GM10266 (cell line): ENCODE results near the gene ZNF516.

Source experiments
- DNase-seq: peaks from one replicate; pipeline ENCODE4 v3.0.0; 2012; ENCODE audit errors: extremely low spot score
- CTCF ChIP-seq: IDR thresholded peaks from 2 replicates; pipeline ENCODE4 v1.5.1; 2012; ENCODE audit warnings: mild to moderate bottlenecking, low read depth; ENCODE audit not compliant: control insufficient read depth, insufficient read depth; ENCODE audit errors: missing control alignments

Gene ZNF516

GRCh38 chr18:76379226-76380126 lies 115.6 kb downstream of the ZNF516 start:
- DNase-seq, result no peak
- no peak for TF ChIP-seq CTCF

- no peak for TF ChIP-seq CTCF
- DNase-seq, result no peak
These were observed 116.4 kb downstream of the ZNF516 start for GRCh38 chr18:76378526-76379215.

GRCh38 chr18:76377359-76377756 lies 117.7 kb downstream of the ZNF516 start:
- no peak for TF ChIP-seq CTCF
- no peak for DNase-seq

- TF ChIP-seq CTCF, result no peak
- no peak for DNase-seq
These were observed 118.2 kb downstream of the ZNF516 start for GRCh38 chr18:76376668-76377358.

GRCh38 chr18:76376225-76376624 lies 118.8 kb downstream of the ZNF516 start:
- no peak for DNase-seq
- no peak for TF ChIP-seq CTCF

- TF ChIP-seq CTCF, result no peak
- DNase-seq, result no peak
These were observed 120.4 kb downstream of the ZNF516 start for GRCh38 chr18:76374330-76375281.
